ENCODE results near the gene COMMD10. TPM values are rescaled to one million over a fixed set of nuclear protein-coding genes. Genes with fewer than 3 reads are reported as not detected.
"Not testable (repeated sequence)": the region's sequence is repeated elsewhere in the genome, so short reads cannot be mapped to it uniquely, and the experiment has no call there.

COMMD10 gene
- total RNA-seq, 4 donors from 2014 or later = 18.4 to 50.6 (median 22.7) TPM

- no peak overlapping the region for H3K27ac ChIP-seq
- no peaks in the 10 kb centered on the region for H3K4me1 ChIP-seq
- H3K36me3 ChIP-seq = peaks cover 42% of the 10 kb centered on the region
- no peak overlapping the region for H3K4me3 ChIP-seq
- WGBS = 0% methylated on average over 1 of the region's 1 CpG
- no peaks in the 10 kb centered on the region for H3K27me3 ChIP-seq
- no peak for DNase-seq (ENCODE audit: low spot score in 2 of 2)
- no peak for TF ChIP-seq EP300 (IDR thresholded peaks at IDR 0.05)
- no peak for TF ChIP-seq POLR2A (IDR thresholded peaks at IDR 0.05)
- TF ChIP-seq CTCF (IDR thresholded peaks at IDR 0.05) = no peak
- TF ChIP-seq POLR2AphosphoS5 (IDR thresholded peaks at IDR 0.05) = no peak
- H3K9me3 ChIP-seq = no peaks in the 10 kb centered on the region
Measured at GRCh38 chr5:116091416-116091815, 6.6 kb downstream of the COMMD10 start.

GRCh38 chr5:116097301-116097700, 12.5 kb downstream of the COMMD10 start:
- no peak overlapping the region for H3K4me3 ChIP-seq
- WGBS = 79% methylated on average over 4 of the region's 4 CpGs
- no peaks in the 10 kb centered on the region for H3K27me3 ChIP-seq
- H3K4me1 ChIP-seq = no peaks in the 10 kb centered on the region
- no peak overlapping the region for H3K27ac ChIP-seq
- no peak for TF ChIP-seq EP300 (IDR thresholded peaks at IDR 0.05)
- TF ChIP-seq POLR2A (IDR thresholded peaks at IDR 0.05) = no peak
- no peak for TF ChIP-seq CTCF (IDR thresholded peaks at IDR 0.05)
- TF ChIP-seq POLR2AphosphoS5 (IDR thresholded peaks at IDR 0.05) = no peak
- H3K36me3 ChIP-seq = peaks cover 35% of the 10 kb centered on the region
- H3K9me3 ChIP-seq = no peaks in the 10 kb centered on the region
- no peak for DNase-seq (ENCODE audit: low spot score in 2 of 2)

GRCh38 chr5:116098998-116099397, 14.2 kb downstream of the COMMD10 start:
- H3K4me3 ChIP-seq = no peak overlapping the region
- no peaks in the 10 kb centered on the region for H3K27me3 ChIP-seq
- no peaks in the 10 kb centered on the region for H3K9me3 ChIP-seq
- no peak for TF ChIP-seq POLR2A (IDR thresholded peaks at IDR 0.05)
- TF ChIP-seq POLR2AphosphoS5 (IDR thresholded peaks at IDR 0.05) = no peak
- no peak for TF ChIP-seq EP300 (IDR thresholded peaks at IDR 0.05)
- TF ChIP-seq CTCF (IDR thresholded peaks at IDR 0.05) = no peak
- peaks cover 18% of the 10 kb centered on the region for H3K36me3 ChIP-seq
- no peak overlapping the region for H3K27ac ChIP-seq
- H3K4me1 ChIP-seq = no peaks in the 10 kb centered on the region
- 96% methylated on average over 2 of the region's 2 CpGs for WGBS
- no peak for DNase-seq (ENCODE audit: low spot score in 2 of 2)

GRCh38 chr5:116104941-116105340, 20.1 kb downstream of the COMMD10 start:
- peaks cover 15% of the 10 kb centered on the region for H3K36me3 ChIP-seq

GRCh38 chr5:116115163-116115562, 30.3 kb downstream of the COMMD10 start:
- H3K9me3 ChIP-seq = peaks cover 12% of the 10 kb centered on the region
- WGBS = 75% methylated on average over 1 of the region's 1 CpG
- no peak overlapping the region for H3K27ac ChIP-seq
- H3K4me3 ChIP-seq = no peak overlapping the region
- DNase-seq (ENCODE audit: low spot score in 2 of 2) = no peak
- no peak for TF ChIP-seq POLR2AphosphoS5 (IDR thresholded peaks at IDR 0.05)
- no peak for TF ChIP-seq EP300 (IDR thresholded peaks at IDR 0.05)
- no peak for TF ChIP-seq CTCF (IDR thresholded peaks at IDR 0.05)
- no peak for TF ChIP-seq POLR2A (IDR thresholded peaks at IDR 0.05)
- H3K4me1 ChIP-seq = no peaks in the 10 kb centered on the region
- H3K27me3 ChIP-seq = no peaks in the 10 kb centered on the region
- peaks cover 5% of the 10 kb centered on the region for H3K36me3 ChIP-seq

More at GRCh38 chr5:116104941-116105340, 20.1 kb downstream of the COMMD10 start:
- H3K4me3 ChIP-seq; H3K4me1 ChIP-seq; H3K27me3 ChIP-seq; H3K27ac ChIP-seq; H3K9me3 ChIP-seq; DNase-seq (ENCODE audit: low spot score in 2 of 2): not testable (repeated sequence)
- 95% methylated on average over 2 of the region's 2 CpGs for WGBS

- Histone ChIP-seq H3K36me3 (no peaks in the 10 kb centered on the region), H3K4me3 (no peak overlapping the region), H3K4me1 (no peaks in the 10 kb centered on the region), H3K9me3 (no peaks in the 10 kb centered on the region), H3K27ac (no peak overlapping the region), H3K27me3 (no peaks in the 10 kb centered on the region)
- TF ChIP-seq CTCF (IDR thresholded peaks at IDR 0.05) (no peak), POLR2A (IDR thresholded peaks at IDR 0.05) (no peak)
- DNase-seq (ENCODE audit: low spot score in 2 of 2) = no peak
- 48% methylated on average over 2 of the region's 2 CpGs for WGBS
Measured at GRCh38 chr5:116130471-116130870, 45.6 kb downstream of the COMMD10 start.
